HG03520 (cell line): ENCODE data around the gene SLC39A11.

Experiments used
- ATAC-seq: cut with Tn5 transposase; IDR thresholded peaks from one replicate; pipeline ENCODE4 v1.9.1; 2021; ENCODE audit warnings: mild to moderate bottlenecking, moderate library complexity; ENCODE audit not compliant: unreplicated experiment

Gene SLC39A11

GRCh38 chr17:72609501-72609900 lies 483.0 kb downstream of the SLC39A11 start:
- no peak for ATAC-seq

GRCh38 chr17:72608436-72608835 lies 484.1 kb downstream of the SLC39A11 start:
- ATAC-seq, result no peak

- ATAC-seq, result no peak
These were observed 485.8 kb downstream of the SLC39A11 start for GRCh38 chr17:72606656-72607055.

GRCh38 chr17:72605543-72605942 lies 486.9 kb downstream of the SLC39A11 start:
- ATAC-seq, result no peak

- ATAC-seq, result no peak
These were observed 488.0 kb downstream of the SLC39A11 start for GRCh38 chr17:72604518-72604917.

GRCh38 chr17:72603420-72604242 lies 488.9 kb downstream of the SLC39A11 start:
- ATAC-seq, result no peak

- peak; percentile 45 for ATAC-seq
These were observed 489.7 kb downstream of the SLC39A11 start for GRCh38 chr17:72602517-72603419.

GRCh38 chr17:72600934-72601333 lies 491.6 kb downstream of the SLC39A11 start:
- no peak for ATAC-seq

- no peak for ATAC-seq
These were observed 492.6 kb downstream of the SLC39A11 start for GRCh38 chr17:72599891-72600290.

GRCh38 chr17:72598695-72599094 lies 493.8 kb downstream of the SLC39A11 start:
- no peak for ATAC-seq

- no peak for ATAC-seq
These were observed 495.0 kb downstream of the SLC39A11 start for GRCh38 chr17:72597354-72598087.
